GM12864 (cell line): ENCODE data around the gene CRTC1.

Source experiments
- DNase-seq: peaks from one replicate; pipeline ENCODE4 v3.0.0-alpha.2; 2011; ENCODE audit warnings: low read depth
- H3K4me3 ChIP-seq: 2 replicates; pipeline ENCODE4 v1.5.1; 2011; ENCODE audit warnings: mild to moderate bottlenecking, low read depth, low read length, control low read depth
- TF ChIP-seq, protein P1 (sequence below): IDR thresholded peaks from 2 replicates; pipeline ENCODE4 v1.5.1; 2011; ENCODE audit warnings: low read depth, mild to moderate bottlenecking, moderate library complexity, low read length, control low read depth, inconsistent platforms; ENCODE audit errors: missing control alignments

Gene CRTC1

DNA sequence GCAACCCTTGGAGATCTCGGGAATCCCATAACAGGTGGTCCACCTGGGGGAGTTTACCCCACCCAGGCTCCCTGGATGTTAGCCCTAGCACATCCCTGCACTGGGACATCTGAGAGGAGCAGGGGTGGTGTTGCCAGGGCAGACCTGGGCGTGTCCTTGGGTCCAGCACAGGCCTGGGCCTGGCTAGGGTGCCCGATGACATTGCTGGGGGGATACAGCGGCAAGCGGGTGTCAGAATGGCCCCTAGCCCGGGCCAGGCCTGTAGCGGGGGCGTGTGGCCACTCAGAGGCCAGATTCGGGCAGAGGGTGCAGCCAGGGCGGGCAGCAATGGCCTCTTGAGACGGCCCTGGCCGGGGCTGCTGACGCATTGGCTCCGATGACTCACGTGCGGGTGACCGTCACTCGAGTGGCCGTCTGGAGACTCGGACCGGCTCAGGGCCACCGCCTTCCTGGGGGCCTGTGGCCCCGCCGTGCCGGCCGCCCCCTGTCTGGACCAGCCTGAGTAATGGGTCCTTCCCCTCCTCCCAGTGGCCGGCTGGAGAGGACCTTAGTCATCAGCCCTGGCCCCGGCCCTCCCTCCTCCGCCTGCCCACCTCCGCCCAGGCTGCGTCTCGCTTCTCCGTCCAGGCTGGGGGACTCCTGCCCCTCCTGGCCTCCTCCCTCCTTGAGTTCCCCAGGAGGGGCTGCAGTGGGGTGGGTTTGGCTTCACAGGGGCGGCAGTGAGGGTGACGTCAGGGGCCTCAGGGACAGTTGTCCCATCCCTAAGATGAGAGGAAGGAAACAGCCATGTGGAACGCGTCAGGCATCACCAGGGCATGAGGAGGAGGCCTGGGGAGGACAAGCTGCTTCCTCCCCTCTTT is 23.2 kb upstream of the CRTC1 start:
- H3K4me3 ChIP-seq = no peak overlapping the region
- TF ChIP-seq, protein P1, sequence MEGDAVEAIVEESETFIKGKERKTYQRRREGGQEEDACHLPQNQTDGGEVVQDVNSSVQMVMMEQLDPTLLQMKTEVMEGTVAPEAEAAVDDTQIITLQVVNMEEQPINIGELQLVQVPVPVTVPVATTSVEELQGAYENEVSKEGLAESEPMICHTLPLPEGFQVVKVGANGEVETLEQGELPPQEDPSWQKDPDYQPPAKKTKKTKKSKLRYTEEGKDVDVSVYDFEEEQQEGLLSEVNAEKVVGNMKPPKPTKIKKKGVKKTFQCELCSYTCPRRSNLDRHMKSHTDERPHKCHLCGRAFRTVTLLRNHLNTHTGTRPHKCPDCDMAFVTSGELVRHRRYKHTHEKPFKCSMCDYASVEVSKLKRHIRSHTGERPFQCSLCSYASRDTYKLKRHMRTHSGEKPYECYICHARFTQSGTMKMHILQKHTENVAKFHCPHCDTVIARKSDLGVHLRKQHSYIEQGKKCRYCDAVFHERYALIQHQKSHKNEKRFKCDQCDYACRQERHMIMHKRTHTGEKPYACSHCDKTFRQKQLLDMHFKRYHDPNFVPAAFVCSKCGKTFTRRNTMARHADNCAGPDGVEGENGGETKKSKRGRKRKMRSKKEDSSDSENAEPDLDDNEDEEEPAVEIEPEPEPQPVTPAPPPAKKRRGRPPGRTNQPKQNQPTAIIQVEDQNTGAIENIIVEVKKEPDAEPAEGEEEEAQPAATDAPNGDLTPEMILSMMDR = no peak
- DNase-seq = no peak

DNA sequence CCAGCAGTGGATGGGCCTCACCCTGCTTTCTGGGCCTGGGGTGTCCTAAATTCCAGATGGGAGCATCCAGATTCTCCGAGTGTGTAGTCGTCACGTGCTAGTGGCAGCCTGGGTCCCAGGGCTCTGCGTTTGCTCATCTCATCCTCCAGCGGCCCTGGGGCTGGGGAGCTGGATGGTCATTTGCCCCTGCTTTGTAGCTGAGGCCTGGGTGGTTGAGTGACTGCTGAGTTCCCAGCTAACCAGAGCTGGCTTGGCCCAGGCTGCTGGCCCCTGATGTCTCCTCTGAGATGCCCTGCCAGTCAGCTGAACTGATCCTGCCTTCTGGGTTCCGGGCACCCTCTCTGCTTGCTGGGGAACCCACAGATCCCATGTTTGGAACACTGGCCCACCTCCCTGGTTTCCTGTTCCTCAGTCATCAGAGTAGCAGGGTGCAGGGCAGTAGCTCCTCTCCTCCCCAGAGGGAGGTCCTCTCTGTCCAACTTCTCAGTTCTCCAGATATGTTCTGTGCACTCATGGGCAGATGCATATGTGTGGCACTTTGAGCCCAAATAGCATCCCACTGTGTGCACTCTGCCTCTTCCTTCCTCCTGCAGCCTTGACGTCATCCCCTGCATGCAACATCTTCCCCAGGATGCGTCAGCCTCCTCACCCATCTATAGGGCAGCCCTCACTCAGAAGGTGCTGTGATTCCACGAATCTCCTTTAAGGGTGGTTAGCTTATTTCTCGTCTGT is 22.4 kb upstream of the CRTC1 start:
- DNase-seq = no peak
- no peak overlapping the region for H3K4me3 ChIP-seq

DNA sequence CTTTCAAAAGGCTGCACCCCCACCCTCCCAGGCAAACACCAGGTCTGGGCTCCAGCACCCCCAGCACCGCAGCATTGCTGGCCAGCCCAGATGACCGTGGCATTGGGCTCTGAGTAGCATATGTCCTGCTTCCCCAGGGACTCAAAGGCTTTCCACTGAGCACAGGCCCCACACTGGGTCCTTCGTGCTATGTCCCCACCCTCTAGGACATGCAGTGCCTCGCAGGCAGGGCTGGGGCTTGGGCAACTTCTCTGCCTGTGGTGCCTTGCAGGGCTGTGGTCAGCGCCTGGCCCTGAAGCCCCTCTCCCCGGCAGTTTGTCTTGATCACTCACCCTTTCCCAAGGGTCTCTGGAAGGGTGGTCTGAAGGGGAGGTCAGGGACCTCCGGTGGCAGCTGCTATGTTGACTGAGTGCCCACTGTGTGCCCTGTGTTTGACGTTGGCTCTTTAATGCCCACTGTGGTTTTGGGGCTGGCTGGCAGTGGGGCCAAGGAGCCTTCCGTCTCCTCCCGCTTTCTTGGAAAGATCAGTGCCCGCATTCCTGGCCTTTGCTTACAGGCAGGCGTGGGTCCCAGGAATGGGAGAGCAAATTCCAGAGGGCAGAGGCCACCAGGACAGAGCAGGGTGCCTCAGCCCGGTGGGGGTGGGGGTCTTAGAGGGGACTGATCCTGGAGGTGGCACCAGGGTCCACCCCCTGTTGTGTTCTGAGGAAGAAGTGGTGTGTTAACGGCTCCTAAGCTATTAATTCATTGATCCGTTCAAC is 20.3 kb upstream of the CRTC1 start:
- TF ChIP-seq, protein P1 = no peak
- DNase-seq = no peak
- no peak overlapping the region for H3K4me3 ChIP-seq

More for the DNA sequence above, 22.4 kb upstream of the CRTC1 start:
- TF ChIP-seq, protein P1 = no peak

DNA sequence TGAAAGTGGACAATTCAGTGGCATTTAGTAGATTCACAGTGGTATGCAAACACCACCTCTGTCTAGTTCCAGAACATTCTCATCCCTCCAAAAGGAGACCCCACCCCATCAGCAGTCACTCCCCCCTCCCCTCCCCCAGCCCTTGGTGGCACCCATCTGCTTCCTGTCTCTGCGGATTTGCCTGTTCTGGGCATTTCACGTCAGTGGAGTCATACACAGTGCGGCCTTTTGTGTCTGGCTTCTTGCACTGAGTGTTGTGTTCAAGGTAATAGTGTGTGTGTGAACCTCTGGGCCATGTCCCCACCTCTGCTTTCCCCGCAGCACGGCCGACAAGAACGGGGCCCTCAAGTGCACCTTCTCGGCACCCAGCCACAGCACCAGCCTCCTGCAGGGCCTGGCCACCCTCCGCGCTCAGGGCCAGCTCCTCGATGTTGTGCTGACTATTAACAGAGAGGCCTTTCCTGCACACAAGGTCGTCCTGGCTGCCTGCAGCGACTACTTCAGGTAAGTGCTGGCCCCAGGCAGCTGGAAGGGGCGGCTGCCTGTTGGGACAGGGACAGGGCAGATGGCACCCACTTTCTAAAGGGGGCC is 19.4 kb upstream of the CRTC1 start:
- H3K4me3 ChIP-seq = no peak overlapping the region
- no peak for DNase-seq
- TF ChIP-seq, protein P1 = no peak

DNA sequence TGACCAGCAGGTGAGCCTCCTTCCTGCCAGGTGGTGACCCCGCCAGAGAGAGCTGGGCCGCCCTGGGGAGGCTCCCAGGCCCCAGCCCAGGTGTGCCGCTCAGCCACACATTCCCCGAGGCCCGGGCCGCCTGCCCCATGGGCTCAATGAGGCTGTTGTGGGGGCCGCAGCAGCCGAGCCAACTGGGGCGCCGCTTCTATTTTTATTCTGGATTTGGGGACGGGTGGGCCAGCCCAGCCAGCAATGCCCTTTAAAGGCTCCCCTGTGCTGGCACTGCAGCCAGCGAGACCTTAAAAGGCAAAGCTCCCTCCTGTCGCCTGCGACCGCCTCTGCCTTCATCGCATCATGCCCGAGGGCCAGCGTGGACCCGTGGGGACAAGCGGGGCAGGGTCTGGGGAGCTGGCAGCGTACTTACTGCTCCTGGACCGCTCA is 17.7 kb upstream of the CRTC1 start:
- no peak overlapping the region for H3K4me3 ChIP-seq
- no peak for DNase-seq
- TF ChIP-seq, protein P1 = no peak

DNA sequence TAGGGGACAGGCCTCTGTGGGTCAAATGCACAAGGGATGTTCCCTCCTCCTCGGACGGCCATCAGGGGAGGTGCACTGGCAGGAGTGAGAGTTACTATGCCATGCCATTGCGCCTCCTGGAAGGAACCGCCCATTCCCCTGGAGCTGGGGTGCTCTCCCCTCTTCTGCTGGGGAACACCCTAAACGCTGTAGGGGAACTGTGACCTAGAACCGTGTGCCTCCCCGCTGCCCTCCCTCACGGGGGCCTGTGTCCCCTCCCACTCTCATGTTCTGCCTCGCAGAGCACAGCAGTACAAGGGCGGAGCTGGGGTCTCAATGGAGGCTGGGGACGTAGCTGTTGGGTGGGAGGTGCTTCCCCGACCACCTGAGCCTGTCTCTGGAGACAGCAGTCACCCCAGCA is 17.2 kb upstream of the CRTC1 start:
- TF ChIP-seq, protein P1 = no peak
- no peak for DNase-seq
- no peak overlapping the region for H3K4me3 ChIP-seq
